Loucy (cell line): Measurements from ENCODE around the gene HPSE2.
"Not testable (repeated sequence)": the region's sequence is repeated elsewhere in the genome, so short reads cannot be mapped to it uniquely, and the experiment has no call there.

Source experiments
- H2AFZ ChIP-seq: fragments of 200-600 bp; sonication (generic); 2 replicates; pipeline ENCODE4 v1.6.0; 2016; ENCODE audit warnings: antibody characterized with exemption, mild to moderate bottlenecking, low read length, moderate library complexity
- H3F3A ChIP-seq: fragments of 200-600 bp; 2 replicates; pipeline ENCODE4 v1.6.0; 2016; ENCODE audit warnings: antibody characterized with exemption, low read depth, mild to moderate bottlenecking
- H3K27me3 ChIP-seq: fragments of 200-600 bp; sonication (generic); 2 replicates; pipeline ENCODE4 v1.6.1; 2014; ENCODE audit warnings: low read length, mild to moderate bottlenecking; ENCODE audit not compliant: insufficient read depth, poor library complexity, severe bottlenecking
- H3K36me3 ChIP-seq: fragments of 200-600 bp; sonication (generic); 2 replicates; pipeline ENCODE4 v1.6.1; 2016; ENCODE audit warnings: low read length; ENCODE audit not compliant: insufficient read depth
- H3K4me1 ChIP-seq: fragments of 200-600 bp; sonication (generic); 2 replicates; pipeline ENCODE4 v1.5.1; 2014; ENCODE audit warnings: low read length, mild to moderate bottlenecking; ENCODE audit not compliant: insufficient read depth, poor library complexity, severe bottlenecking
- H3K4me2 ChIP-seq: fragments of 200-600 bp; sonication (generic); 2 replicates; pipeline ENCODE4 v1.6.0; 2014; ENCODE audit warnings: antibody characterized with exemption, low read length, low read depth, mild to moderate bottlenecking; ENCODE audit not compliant: poor library complexity, severe bottlenecking
- H3K4me3 ChIP-seq: fragments of 200-600 bp; sonication (generic); 2 replicates; pipeline ENCODE4 v1.5.1; 2014; ENCODE audit warnings: low read length, mild to moderate bottlenecking, mixed read lengths; ENCODE audit not compliant: poor library complexity, severe bottlenecking
- H3K79me2 ChIP-seq: fragments of 200-600 bp; sonication (generic); 2 replicates; pipeline ENCODE4 v1.6.1; 2014; ENCODE audit warnings: low read length; ENCODE audit not compliant: insufficient read depth
- H3K9ac ChIP-seq: fragments of 200-600 bp; sonication (generic); 2 replicates; pipeline ENCODE4 v1.6.0; 2014; ENCODE audit warnings: mild to moderate bottlenecking, low read depth, low read length, moderate library complexity; ENCODE audit not compliant: poor library complexity, severe bottlenecking
- H3K9me2 ChIP-seq: fragments of 200-600 bp; sonication (generic); replicated peaks from 2 replicates; pipeline ENCODE4 v1.6.1; 2016; ENCODE audit warnings: low read depth, low read length, mixed read lengths
- H3K9me3 ChIP-seq: fragments of 200-600 bp; sonication (generic); 2 replicates; pipeline ENCODE4 v1.6.1; 2014; ENCODE audit warnings: mild to moderate bottlenecking, antibody characterized with exemption, low read length, low read depth; ENCODE audit not compliant: insufficient read depth
- H4K20me1 ChIP-seq: fragments of 200-600 bp; sonication (generic); 2 replicates; pipeline ENCODE4 v1.6.0; 2014; ENCODE audit warnings: antibody characterized with exemption, low read length, mild to moderate bottlenecking; ENCODE audit not compliant: insufficient read depth, poor library complexity, severe bottlenecking
- CTCF ChIP-seq: fragments of 200-600 bp; sonication (generic); conservative IDR thresholded peaks from 2 replicates; pipeline ENCODE4 v1.5.1; 2014; ENCODE audit warnings: mild to moderate bottlenecking, antibody characterized with exemption, low read length
- EZH2phosphoT487 ChIP-seq: fragments of 200-600 bp; IDR thresholded peaks from 2 replicates; pipeline ENCODE4 v1.6.1; 2018; ENCODE audit warnings: antibody characterized with exemption, mild to moderate bottlenecking, moderate library complexity, borderline replicate concordance

HPSE2 gene

GRCh38 chr10:98556061-98556460 lies 679.6 kb downstream of the HPSE2 start:
- Histone ChIP-seq H3K36me3 (no peaks in the 10 kb centered on the region), H3K4me1 (no peaks in the 10 kb centered on the region), H3F3A (no peaks in the 10 kb centered on the region), H3K9me2 (no peaks in the 10 kb centered on the region), H3K79me2 (no peaks in the 10 kb centered on the region), H3K9me3 (no peaks in the 10 kb centered on the region), H3K4me2 (no peak overlapping the region), H4K20me1 (no peaks in the 10 kb centered on the region), H3K9ac (no peak overlapping the region), H2AFZ (no peak overlapping the region), H3K27me3 (no peaks in the 10 kb centered on the region), H3K4me3 (no peak overlapping the region)
- no peak for TF ChIP-seq EZH2phosphoT487
- no peak for TF ChIP-seq CTCF

DNA sequence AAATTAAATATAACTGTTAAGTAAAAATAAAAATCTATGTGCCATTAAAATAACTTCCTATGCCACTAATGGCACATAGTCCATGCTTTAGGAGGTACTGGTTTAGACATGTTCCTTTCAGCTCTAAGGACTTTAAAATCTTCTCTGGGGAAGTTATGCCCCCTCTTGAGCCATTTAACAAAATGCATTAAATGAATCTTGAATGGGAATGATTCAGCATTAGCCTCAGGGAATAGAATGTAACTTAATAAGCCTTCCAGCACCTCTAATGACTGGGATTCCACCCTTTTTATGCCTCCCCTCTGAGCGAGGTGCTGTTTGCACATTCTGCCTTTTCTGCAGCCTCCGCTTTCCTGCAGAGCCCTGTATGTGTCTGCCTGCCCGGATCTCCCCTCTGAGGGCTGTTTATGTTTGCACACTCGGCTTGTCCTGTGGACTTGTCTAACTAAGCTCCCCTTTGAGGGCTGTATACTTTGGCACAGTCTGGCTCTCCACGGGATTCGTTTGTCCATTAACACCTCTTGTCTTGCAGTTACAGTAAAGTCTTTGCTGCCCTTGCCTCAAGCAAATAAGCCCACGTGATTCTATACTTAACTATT lies 680.5 kb downstream of the HPSE2 start:
- Histone ChIP-seq H3K9me3 (no peaks in the 10 kb centered on the region), H3K9ac (no peak overlapping the region), H4K20me1 (no peaks in the 10 kb centered on the region), H3K9me2 (no peaks in the 10 kb centered on the region), H2AFZ (no peak overlapping the region), H3K27me3 (no peaks in the 10 kb centered on the region), H3K4me1 (no peaks in the 10 kb centered on the region), H3K4me3 (no peak overlapping the region), H3K36me3 (no peaks in the 10 kb centered on the region), H3K79me2 (no peaks in the 10 kb centered on the region), H3F3A (no peaks in the 10 kb centered on the region), H3K4me2 (no peak overlapping the region)
- TF ChIP-seq EZH2phosphoT487 (no peak), CTCF (no peak)

DNA sequence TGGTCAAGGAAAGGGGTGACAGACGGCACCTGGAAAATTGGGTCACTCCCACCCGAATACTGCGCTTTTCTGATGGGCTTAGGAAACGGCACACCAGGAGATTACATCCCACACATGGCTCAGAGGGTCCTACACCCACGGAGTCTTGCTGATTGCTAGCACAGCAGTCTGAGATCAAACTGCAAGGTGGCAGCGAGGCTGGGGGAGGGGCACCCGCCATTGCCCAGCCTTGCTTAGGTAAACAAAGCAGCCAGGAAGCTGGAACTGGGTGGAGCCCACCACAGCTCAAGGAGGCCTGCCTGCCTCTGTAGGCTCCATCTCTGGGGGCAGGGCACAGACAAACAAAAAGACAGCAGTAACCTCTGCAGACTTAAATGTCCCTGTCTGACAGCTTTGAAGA lies 694.1 kb downstream of the HPSE2 start:
- not testable (repeated sequence) for H2AFZ ChIP-seq, H3K36me3 ChIP-seq, H3K4me2 ChIP-seq, H3K9me2 ChIP-seq, H3K4me3 ChIP-seq, H4K20me1 ChIP-seq, H3K9ac ChIP-seq, H3K27me3 ChIP-seq, H3K9me3 ChIP-seq, H3F3A ChIP-seq, H3K79me2 ChIP-seq, H3K4me1 ChIP-seq

DNA sequence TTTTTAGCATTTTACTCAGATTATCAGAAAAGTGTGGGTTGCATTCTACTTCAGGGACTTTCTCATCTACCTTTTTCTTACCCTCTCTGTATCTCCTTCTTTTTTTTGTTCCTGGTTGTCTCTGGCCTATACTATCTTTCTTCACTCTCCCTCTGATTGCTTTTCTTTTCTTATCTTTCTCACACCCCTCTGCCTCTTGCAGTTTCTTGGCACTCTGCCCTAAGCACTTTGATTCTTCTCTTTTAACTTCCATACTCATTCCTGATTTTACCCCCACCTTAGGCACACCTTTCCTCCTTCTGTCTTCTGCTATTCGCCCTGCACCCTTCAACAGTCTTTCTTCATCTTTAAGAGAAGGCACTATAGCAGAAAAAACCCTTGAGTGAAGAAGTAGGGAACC lies 696.1 kb downstream of the HPSE2 start:
- no peaks in the 10 kb centered on the region for H3K36me3 ChIP-seq
- H3K27me3 ChIP-seq, result no peaks in the 10 kb centered on the region
- no peaks in the 10 kb centered on the region for H3K9me2 ChIP-seq
- H3K4me2 ChIP-seq, result no peak overlapping the region
- TF ChIP-seq CTCF (no peak), EZH2phosphoT487 (no peak)
- no peak overlapping the region for H3K4me3 ChIP-seq
- no peak overlapping the region for H2AFZ ChIP-seq
- no peaks in the 10 kb centered on the region for H3K4me1 ChIP-seq
- H3K79me2 ChIP-seq, result no peaks in the 10 kb centered on the region
- no peak overlapping the region for H3K9ac ChIP-seq
- no peaks in the 10 kb centered on the region for H3F3A ChIP-seq
- H4K20me1 ChIP-seq, result no peaks in the 10 kb centered on the region
- no peaks in the 10 kb centered on the region for H3K9me3 ChIP-seq
